Psoas muscle (tissue), 8 donors: Measurements from ENCODE around the gene ZNF841. TPM values are rescaled to one million over a fixed set of nuclear protein-coding genes. Genes with fewer than 3 reads are reported as not detected.
"Not testable (repeated sequence)": the region's sequence is repeated elsewhere in the genome, so short reads cannot be mapped to it uniquely, and the experiment has no call there.

Experiments
- ATAC-seq, 4 donors: fragments of 200-7000 bp; cut with Tn5 transposase; one replicate each; pipeline ENCODE4 v1.9.1; 2020; ENCODE audit warnings: moderate library complexity in 3 of 4, mild to moderate bottlenecking in 2 of 4
- DNase-seq, 2 donors: peaks; one replicate each; pipeline ENCODE4 v3.0.0-alpha.2; 2020
- H3K27ac ChIP-seq: fragments of 200-600 bp; one replicate; pipeline ENCODE4 v1.8.0; 2022
- H3K27me3 ChIP-seq, 3 donors: fragments of 200-600 bp in 1 of 3; one replicate each; pipeline versions ENCODE4 v1.6.1 to v1.8.0; 2013 to 2022; ENCODE audit warnings: low read length in 2 of 3, mild to moderate bottlenecking in 2 of 3, moderate library complexity in 1 of 3; ENCODE audit not compliant: insufficient read depth in 3 of 3
- H3K36me3 ChIP-seq, 2 donors: fragments of 200-600 bp in 1 of 2; one replicate each; pipeline versions ENCODE4 v1.6.1 to v1.8.0; 2013 to 2022; ENCODE audit warnings: low read depth in 1 of 2, mild to moderate bottlenecking in 1 of 2, moderate library complexity in 1 of 2; ENCODE audit not compliant: insufficient read depth in 1 of 2
- H3K4me1 ChIP-seq: fragments of 200-600 bp; one replicate; pipeline ENCODE4 v1.8.0; 2022
- H3K4me3 ChIP-seq: fragments of 200-600 bp; one replicate; pipeline ENCODE4 v1.8.0; 2022; ENCODE audit warnings: mild to moderate bottlenecking
- H3K9me3 ChIP-seq: fragments of 200-600 bp; one replicate; pipeline ENCODE4 v1.8.0; 2022
- WGBS, 3 donors: extraction: QIAGEN DNeasy Blood & Tissue Kit; methylation state at CpG; one replicate each; pipeline versions ENCODE4 v1.1.6 to v1.1.7; 2013; 5-methylcytosine and 5-hydroxymethylcytosine counted together
- intact Hi-C, 2 donors: fragments of 100-400 bp; cut with DNase I; formaldehyde crosslinking; loops; one replicate each; pipeline versions ENCODE4 v1.11.0 to v1.14.2; 2022
- polyA plus RNA-seq, 3 donors: library from polyadenylated mRNA; stranded (reverse); fragments of 200-250 nt; gene quantifications; one replicate each; pipeline ENCODE4 v1.2.3, GENCODE V29; 2013
- total RNA-seq, 4 donors: library from RNA; stranded (reverse); fragmentation: NEBNext Ultra II Directional in 2 of 4; extraction: Animal tissue kit (Norgen Biotek cat#: 25700) in 2 of 4; gene quantifications; one replicate each; pipeline versions ENCODE4 v1.2.1 to v1.2.4, GENCODE V29; 2021 to 2023
- TF ChIP-seq, protein P1 (sequence below): fragments of 200-600 bp; IDR thresholded peaks from one replicate; pipeline ENCODE4 v1.8.0; 2022; ENCODE audit warnings: antibody characterized with exemption
- donor health status: healthy with polysubstance abuse.
- donor health status: DM: no; HTN: no; CAD: no; lungs with moderate emphysema.
- donor health status: Bipolar disorder and iron deficiency.
- donor health status: healthy.
- donor health status: DM: yes; HTN: yes; CAD: no.
- donor health status: DM: no; HTN: no; CAD: no.
- donor health status: DM: no; HTN: no; CAD: no.
- donor health status: DM: yes; HTN: yes; CAD: no.

The ZNF841 gene
- total and polyA plus RNA-seq, 7 donors = 1.2 to 4.4 (median 3.1) TPM

DNA sequence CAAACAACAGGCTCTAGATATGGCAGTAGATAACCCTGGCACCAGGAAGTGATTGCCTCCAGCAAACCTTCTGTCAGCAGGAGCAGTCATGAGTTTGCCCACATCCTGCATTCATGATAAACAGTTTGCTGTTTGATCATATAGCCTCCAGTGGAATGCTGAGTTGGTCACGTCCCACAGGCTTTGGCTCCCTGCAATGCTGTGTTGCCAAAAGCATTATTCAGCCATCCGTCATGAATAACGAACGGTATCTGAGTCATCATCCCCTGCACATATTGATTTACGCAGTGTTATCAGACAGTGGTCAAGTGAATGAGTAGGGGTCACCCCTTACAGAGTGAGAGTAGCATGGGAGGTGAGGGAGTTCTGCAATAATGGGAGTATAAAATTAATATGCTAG lies 25.1 kb downstream of the ZNF841 start:
- no peak overlapping the region for H3K4me3 ChIP-seq
- TF ChIP-seq, protein P1, sequence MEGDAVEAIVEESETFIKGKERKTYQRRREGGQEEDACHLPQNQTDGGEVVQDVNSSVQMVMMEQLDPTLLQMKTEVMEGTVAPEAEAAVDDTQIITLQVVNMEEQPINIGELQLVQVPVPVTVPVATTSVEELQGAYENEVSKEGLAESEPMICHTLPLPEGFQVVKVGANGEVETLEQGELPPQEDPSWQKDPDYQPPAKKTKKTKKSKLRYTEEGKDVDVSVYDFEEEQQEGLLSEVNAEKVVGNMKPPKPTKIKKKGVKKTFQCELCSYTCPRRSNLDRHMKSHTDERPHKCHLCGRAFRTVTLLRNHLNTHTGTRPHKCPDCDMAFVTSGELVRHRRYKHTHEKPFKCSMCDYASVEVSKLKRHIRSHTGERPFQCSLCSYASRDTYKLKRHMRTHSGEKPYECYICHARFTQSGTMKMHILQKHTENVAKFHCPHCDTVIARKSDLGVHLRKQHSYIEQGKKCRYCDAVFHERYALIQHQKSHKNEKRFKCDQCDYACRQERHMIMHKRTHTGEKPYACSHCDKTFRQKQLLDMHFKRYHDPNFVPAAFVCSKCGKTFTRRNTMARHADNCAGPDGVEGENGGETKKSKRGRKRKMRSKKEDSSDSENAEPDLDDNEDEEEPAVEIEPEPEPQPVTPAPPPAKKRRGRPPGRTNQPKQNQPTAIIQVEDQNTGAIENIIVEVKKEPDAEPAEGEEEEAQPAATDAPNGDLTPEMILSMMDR = no peak
- H3K4me1 ChIP-seq = no peaks in the 10 kb centered on the region
- peaks cover 36 to 58% of the 10 kb centered on the region in 2 donors for H3K36me3 ChIP-seq
- intact Hi-C loops = no loop called here
- H3K27ac ChIP-seq = no peak overlapping the region
- H3K27me3 ChIP-seq = no peaks in the 10 kb centered on the region
- peaks cover 90% of the 10 kb centered on the region for H3K9me3 ChIP-seq
- no peak for DNase-seq
- 96 to 99% (median 97%) methylated on average over 5 of the region's 5 CpGs for WGBS, 3 donors
- no peak for ATAC-seq

GRCh38 chr19:52069653-52070052 lies 25.9 kb downstream of the ZNF841 start:
- no peak overlapping the region for H3K27ac ChIP-seq
- WGBS, 3 donors = 84 to 90% (median 89%) methylated on average over 2 of the region's 2 CpGs
- H3K36me3 ChIP-seq = peaks cover 30 to 49% of the 10 kb centered on the region in 2 donors
- H3K4me1 ChIP-seq = no peaks in the 10 kb centered on the region
- intact Hi-C loops = no loop called here
- peaks cover 91% of the 10 kb centered on the region for H3K9me3 ChIP-seq
- no peak overlapping the region for H3K4me3 ChIP-seq
- H3K27me3 ChIP-seq = no peaks in the 10 kb centered on the region
- DNase-seq (no peak), ATAC-seq (no peak)
- TF ChIP-seq, protein P1 = no peak

GRCh38 chr19:52066258-52066863 lies 29.2 kb downstream of the ZNF841 start:
- no peaks in the 10 kb centered on the region for H3K27me3 ChIP-seq
- no peak overlapping the region for H3K27ac ChIP-seq
- DNase-seq (no peak), ATAC-seq (no peak)
- 96 to 99% (median 98%) methylated on average over 6 of the region's 6 CpGs for WGBS, 3 donors
- no peaks in the 10 kb centered on the region for H3K4me1 ChIP-seq
- H3K4me3 ChIP-seq = no peak overlapping the region
- peaks cover 27 to 38% of the 10 kb centered on the region in 2 donors for H3K36me3 ChIP-seq
- peaks cover 85% of the 10 kb centered on the region for H3K9me3 ChIP-seq
- TF ChIP-seq, protein P1 = no peak
- intact Hi-C loops = no loop called here

GRCh38 chr19:52065399-52065798 lies 30.2 kb downstream of the ZNF841 start:
- Histone ChIP-seq H3K4me1 (no peaks in the 10 kb centered on the region), H3K36me3 (peaks cover 19 to 32% of the 10 kb centered on the region in 2 donors), H3K27ac (no peak overlapping the region), H3K27me3 (no peaks in the 10 kb centered on the region), H3K9me3 (peaks cover 86% of the 10 kb centered on the region), H3K4me3 (no peak overlapping the region)
- intact Hi-C loops = no loop called here
- TF ChIP-seq, protein P1 = no peak
- DNase-seq = no peak
- no peak for ATAC-seq
- 98 to 99% (median 98%) methylated on average over 6 of the region's 6 CpGs for WGBS, 3 donors

GRCh38 chr19:52056480-52056879 lies 39.1 kb downstream of the ZNF841 start:
- H3K27ac ChIP-seq, H3K4me1 ChIP-seq, DNase-seq, H3K4me3 ChIP-seq, H3K36me3 ChIP-seq, intact Hi-C loops, H3K27me3 ChIP-seq, ATAC-seq: not testable (repeated sequence)
- H3K9me3 ChIP-seq = peaks cover 75% of the 10 kb centered on the region
- 97 to 98% (median 97%) methylated on average over 3 of the region's 3 CpGs for WGBS, 3 donors

DNA sequence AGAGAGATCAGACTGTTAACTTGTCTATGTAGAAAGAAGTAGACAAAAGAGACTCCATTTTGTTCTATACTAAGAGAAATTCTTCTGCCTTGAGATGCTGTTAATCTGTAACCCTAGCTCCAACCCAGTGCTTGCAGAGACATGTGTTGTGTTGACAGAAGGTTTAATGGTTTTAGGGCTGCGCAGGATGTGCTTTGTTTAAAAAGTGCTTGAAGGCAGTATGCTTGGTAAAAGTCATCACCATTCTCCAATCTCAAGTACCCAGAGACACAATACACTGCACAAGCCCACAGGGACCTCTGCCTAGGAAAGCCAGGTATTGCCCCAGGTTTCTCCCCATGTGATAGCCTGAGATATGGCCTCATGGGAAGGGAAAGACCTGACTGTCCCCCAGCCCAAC lies 43.8 kb downstream of the ZNF841 start:
- H3K9me3 ChIP-seq = peaks cover 58% of the 10 kb centered on the region
- H3K27ac ChIP-seq, H3K27me3 ChIP-seq, H3K36me3 ChIP-seq, H3K4me1 ChIP-seq, ATAC-seq, H3K4me3 ChIP-seq, DNase-seq: not testable (repeated sequence)
- intact Hi-C loops = loop anchor here in 1 of 2 donors (5.0 kb wide), 1 partner anchor 46 kb away; the partner anchor contains the start of gene ZNF841
- 38 to 90% (median 88%) methylated on average over 1 of the region's 1 CpG for WGBS, 3 donors
